GM12878 (cell line): ENCODE measurements around the gene GPRASP3. TPM values are rescaled to one million over a fixed set of nuclear protein-coding genes. Genes with fewer than 3 reads are reported as not detected.

Experiments used
- ATAC-seq: fragments of 200-7000 bp; cut with Tn5 transposase; 3 replicates; pipeline ENCODE4 v1.9.1; 2020; ENCODE audit warnings: mild to moderate bottlenecking, moderate library complexity
- BruUV-seq: library from RNA; stranded (reverse); fragments of 400-500 nt; replicated peaks from 2 replicates; lab custom pipeline; 2021; lab: Mats Ljungman, UMichigan
- CTCF ChIA-PET: fragments of 300-600 bp; sonication (Branson Sonifier 250); formaldehyde crosslinking; extraction: SDS; loops from one replicate; lab custom pipeline; 2021; ENCODE audit warnings: inconsistent platforms; lab: Yijun Ruan, JAX
- POLR2A ChIA-PET: fragments of 350-600 bp; formaldehyde crosslinking; extraction: SDS; loops from one replicate; lab custom pipeline; 2021; ENCODE audit warnings: inconsistent platforms; lab: Charles Lee
- RAD21 ChIA-PET: fragments of 300-600 bp; sonication (Branson Sonifier 250); formaldehyde crosslinking; loops from one replicate; lab custom pipeline; 2023; ENCODE audit warnings: antibody characterized with exemption; ENCODE audit not compliant: unreplicated experiment; lab: Charles Lee
- SMC1A ChIA-PET: fragments of 300-600 bp; sonication (Branson Sonifier 250); formaldehyde crosslinking; loops from one replicate; lab custom pipeline; 2023; ENCODE audit not compliant: unreplicated experiment, uncharacterized antibody; lab: Charles Lee
- DNase-seq: peaks from one replicate; pipeline ENCODE4 v3.0.0-alpha.2; 2011; ENCODE audit warnings: low read depth, low spot score
- FAIRE-seq: peaks from 3 replicates; lab custom pipeline; 2011; peaks lifted over from hg19 to GRCh38; lab: Jason Lieb, UNC
- H2AFZ ChIP-seq: 2 replicates; pipeline ENCODE4 v1.6.0; 2011; ENCODE audit warnings: low read depth, low read length, control low read depth; ENCODE audit not compliant: control insufficient read depth
- H3K27ac ChIP-seq: 2 replicates; pipeline ENCODE4 v1.5.1; 2011; ENCODE audit warnings: control low read depth; ENCODE audit not compliant: control insufficient read depth, insufficient read depth
- H3K27me3 ChIP-seq, 2 experiments: replicated peaks in 1 of 2; 2 replicates each; pipeline versions ENCODE4 v1.6.0 to v1.6.1; 2011; ENCODE audit warnings: low read length in 1 of 2; ENCODE audit not compliant: control insufficient read depth in 2 of 2, insufficient read depth in 2 of 2
- H3K36me3 ChIP-seq, 2 experiments: 2 replicates each; pipeline ENCODE4 v1.5.1; 2011; ENCODE audit warnings: low read length in 1 of 2; ENCODE audit not compliant: control insufficient read depth in 2 of 2, insufficient read depth in 2 of 2
- H3K4me1 ChIP-seq: 2 replicates; pipeline ENCODE4 v1.6.1; 2011; ENCODE audit warnings: mild to moderate bottlenecking, low read length, moderate library complexity, mixed read lengths; ENCODE audit not compliant: control insufficient read depth, insufficient read depth
- H3K4me2 ChIP-seq: 2 replicates; pipeline ENCODE4 v1.6.0; 2011; ENCODE audit warnings: control low read depth; ENCODE audit not compliant: control insufficient read depth, insufficient read depth
- H3K4me3 ChIP-seq: fragments of 200-600 bp; sonication (generic); 2 replicates; pipeline ENCODE4 v1.5.1; 2016
- H3K79me2 ChIP-seq: 2 replicates; pipeline ENCODE4 v1.6.0; 2011; ENCODE audit warnings: low read length; ENCODE audit not compliant: control insufficient read depth, insufficient read depth
- H3K9ac ChIP-seq: 2 replicates; pipeline ENCODE4 v1.8.0; 2011; ENCODE audit warnings: low read length, control low read depth, mixed read lengths; ENCODE audit not compliant: control insufficient read depth, insufficient read depth
- H3K9me3 ChIP-seq: replicated peaks from 3 replicates; pipeline ENCODE4 v1.5.1; 2011; ENCODE audit warnings: mild to moderate bottlenecking, low read length; ENCODE audit not compliant: control insufficient read depth, insufficient read depth
- H4K20me1 ChIP-seq: 2 replicates; pipeline ENCODE4 v1.6.0; 2011; ENCODE audit not compliant: control insufficient read depth, insufficient read depth
- BRCA1 ChIP-seq: IDR thresholded peaks from 2 replicates; pipeline ENCODE4 v1.6.1; 2011; ENCODE audit warnings: low read depth, low read length, improper control_type of control experiment
- NBN ChIP-seq: fragments of 450-650 bp; IDR thresholded peaks from 2 replicates; pipeline ENCODE4 v1.6.1; 2016
- NR2C2 ChIP-seq: IDR thresholded peaks from 2 replicates; pipeline ENCODE4 v1.6.1; 2011; ENCODE audit warnings: borderline replicate concordance, low read depth; ENCODE audit not compliant: control insufficient read depth, insufficient read length
- NR2F1 ChIP-seq: fragments of 450-650 bp; conservative IDR thresholded peaks from 2 replicates; pipeline ENCODE4 v1.6.1; 2017; ENCODE audit warnings: mild to moderate bottlenecking
- RBBP5 ChIP-seq: fragments of 200-600 bp; sonication (generic); conservative IDR thresholded peaks from 2 replicates; pipeline ENCODE4 v1.6.1; 2016
- TCF12 ChIP-seq: IDR thresholded peaks from 2 replicates; pipeline ENCODE4 v1.6.1; 2011; ENCODE audit warnings: low read depth, mild to moderate bottlenecking, low read length
- WGBS: methylation state at CpG from one replicate; pipeline ENCODE4 v1.1.6; 2016; ENCODE audit warnings: low lambda C conversion rate; ENCODE audit not compliant: insufficient replicate concordance, insufficient coverage; ENCODE audit errors: missing lambda C conversion rate; 5-methylcytosine and 5-hydroxymethylcytosine counted together
- in situ Hi-C: fragments of 300-500 bp; cut with MboI; formaldehyde crosslinking; loops from 9 replicates; pipeline ENCODE4 v1.14.3; 2018; ENCODE audit warnings: mixed read lengths
- intact Hi-C: fragments of 100-400 bp; cut with micrococcal nuclease; formaldehyde crosslinking; loops from one replicate; pipeline ENCODE4 v1.14.2; 2022; ENCODE audit not compliant: unreplicated experiment
- polyA plus RNA-seq, 11 experiments: library from polyadenylated mRNA; depleted of rRNA in 4 of 11; unstranded in 6 of 11; stranded (reverse) in 5 of 11; fragments of >200 nt; fragmentation: Nextera tagmentation in 4 of 11; fragmentation: Illumina TruSeq in 1 of 11; extraction: Ambion mirVana in 4 of 11; extraction: Trizol in 1 of 11; gene quantifications; 1 replicate in 1 of 11; 2 replicates in 10 of 11; pipeline versions ENCODE4 v1.2.1 to v1.2.3, GENCODE V29; 2011 to 2016; ENCODE audit warnings: inconsistent platforms in 2 of 11, missing spikeins in 2 of 11, low read depth in 1 of 11
- total RNA-seq, 4 experiments: library from RNA; depleted of rRNA in 3 of 4; stranded (reverse); fragments of >200 nt in 3 of 4; fragmentation: Illumina TruSeq in 1 of 4; extraction: Trizol in 1 of 4; gene quantifications; 2 replicates each; pipeline versions ENCODE4 v1.2.1 to v1.2.3, GENCODE V29; 2013 to 2021
- TF ChIP-seq, protein P1 (sequence below), 3 experiments: IDR thresholded peaks in 2 of 3; conservative IDR thresholded peaks in 1 of 3; 2 replicates each; pipeline ENCODE4 v1.5.1; 2011; ENCODE audit warnings: low read depth in 3 of 3, low read length in 3 of 3, mild to moderate bottlenecking in 3 of 3, control low read depth in 2 of 3, moderate library complexity in 2 of 3, inconsistent platforms in 1 of 3, mixed read lengths in 1 of 3; ENCODE audit not compliant: control insufficient read depth in 2 of 3, insufficient read depth in 1 of 3; ENCODE audit errors: extremely low read depth in 1 of 3
- TF ChIP-seq, protein P2 (sequence below): fragments of 150-350 bp; IDR thresholded peaks from 2 replicates; pipeline ENCODE4 v1.6.1; 2016; ENCODE audit warnings: low read depth, low read length
- TF ChIP-seq, protein P3 (sequence below): fragments of 450-650 bp; IDR thresholded peaks from 2 replicates; pipeline ENCODE4 v1.6.1; 2017; ENCODE audit warnings: antibody characterized with exemption, mild to moderate bottlenecking, moderate library complexity

GPRASP3 gene
- total and polyA plus RNA-seq, 10 of the 15 experiments (the other 5 are each of a cell fraction or from before 2014, with no cell fraction given), result 0.09 to 0.30 (median 0.14) TPM

DNA sequence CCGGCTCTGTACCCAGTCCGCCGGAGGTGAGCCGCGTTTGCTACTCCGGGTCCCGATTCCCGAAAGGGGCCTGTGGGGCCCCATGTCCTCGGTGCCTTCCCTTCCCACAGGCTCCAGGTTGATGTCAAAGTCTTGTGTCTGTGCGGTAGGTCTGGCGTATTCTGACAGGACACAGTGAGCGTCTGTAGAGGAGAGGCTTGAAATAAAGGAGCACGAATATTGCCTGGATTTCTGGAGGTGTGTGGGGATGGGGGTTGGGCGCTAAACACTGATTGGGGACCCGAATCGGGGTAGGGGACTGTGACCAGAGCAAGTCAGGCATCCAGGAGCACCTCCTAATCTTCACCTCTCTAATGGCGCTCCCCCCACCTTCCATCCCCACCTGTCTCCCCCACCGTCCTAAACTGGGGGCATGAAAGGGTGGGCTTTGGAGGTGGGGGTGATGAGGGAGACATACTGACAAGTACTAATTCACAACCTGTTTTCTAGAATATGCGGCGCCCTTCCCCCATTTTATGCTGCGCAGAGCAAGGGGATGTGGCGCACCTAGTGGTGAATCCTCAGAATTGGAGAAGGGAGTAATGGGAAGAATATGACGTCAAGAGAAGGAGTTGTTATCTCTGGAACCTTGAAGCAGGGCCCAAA is 7.4 kb upstream of the GPRASP3 start:
- Histone ChIP-seq H3K4me3 (no peak overlapping the region), H3K27me3 (no peaks in the 10 kb centered on the region), H2AFZ (no peak overlapping the region), H4K20me1 (no peaks in the 10 kb centered on the region), H3K9ac (no peak overlapping the region), H3K36me3 (no peaks in the 10 kb centered on the region), H3K27ac (no peak overlapping the region), H3K79me2 (no peaks in the 10 kb centered on the region), H3K9me3 (no peaks in the 10 kb centered on the region), H3K4me2 (no peak overlapping the region), H3K4me1 (no peaks in the 10 kb centered on the region)
- ATAC-seq (no peak), DNase-seq (no peak), FAIRE-seq (no peak)
- 47% methylated on average over 22 of the region's 23 CpGs for WGBS
- ChIA-PET CTCF (no interaction called here), POLR2A (no interaction called here), SMC1A (no interaction called here), RAD21 (no interaction called here)
- BruUV-seq, result no TSS peak
- intact Hi-C loops, result no loop called here
- in situ Hi-C loops, result no loop called here
- TF ChIP-seq, protein P1, sequence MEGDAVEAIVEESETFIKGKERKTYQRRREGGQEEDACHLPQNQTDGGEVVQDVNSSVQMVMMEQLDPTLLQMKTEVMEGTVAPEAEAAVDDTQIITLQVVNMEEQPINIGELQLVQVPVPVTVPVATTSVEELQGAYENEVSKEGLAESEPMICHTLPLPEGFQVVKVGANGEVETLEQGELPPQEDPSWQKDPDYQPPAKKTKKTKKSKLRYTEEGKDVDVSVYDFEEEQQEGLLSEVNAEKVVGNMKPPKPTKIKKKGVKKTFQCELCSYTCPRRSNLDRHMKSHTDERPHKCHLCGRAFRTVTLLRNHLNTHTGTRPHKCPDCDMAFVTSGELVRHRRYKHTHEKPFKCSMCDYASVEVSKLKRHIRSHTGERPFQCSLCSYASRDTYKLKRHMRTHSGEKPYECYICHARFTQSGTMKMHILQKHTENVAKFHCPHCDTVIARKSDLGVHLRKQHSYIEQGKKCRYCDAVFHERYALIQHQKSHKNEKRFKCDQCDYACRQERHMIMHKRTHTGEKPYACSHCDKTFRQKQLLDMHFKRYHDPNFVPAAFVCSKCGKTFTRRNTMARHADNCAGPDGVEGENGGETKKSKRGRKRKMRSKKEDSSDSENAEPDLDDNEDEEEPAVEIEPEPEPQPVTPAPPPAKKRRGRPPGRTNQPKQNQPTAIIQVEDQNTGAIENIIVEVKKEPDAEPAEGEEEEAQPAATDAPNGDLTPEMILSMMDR (IDR thresholded peaks at IDR 0.05 in 2 of 3, conservative IDR thresholded peaks at IDR 0.05 in 1 of 3; ENCODE audit: control insufficient read depth in 2 of 3, extremely low read depth in 1 of 3, insufficient read depth in 1 of 3, low read depth in 3 of 3, low read length in 3 of 3), result 0 out of 6 replicates have a peak, but pooled peaks of 1 of the 3 experiments have one; percentile 9
- TF ChIP-seq NR2F1, result no peak

DNA sequence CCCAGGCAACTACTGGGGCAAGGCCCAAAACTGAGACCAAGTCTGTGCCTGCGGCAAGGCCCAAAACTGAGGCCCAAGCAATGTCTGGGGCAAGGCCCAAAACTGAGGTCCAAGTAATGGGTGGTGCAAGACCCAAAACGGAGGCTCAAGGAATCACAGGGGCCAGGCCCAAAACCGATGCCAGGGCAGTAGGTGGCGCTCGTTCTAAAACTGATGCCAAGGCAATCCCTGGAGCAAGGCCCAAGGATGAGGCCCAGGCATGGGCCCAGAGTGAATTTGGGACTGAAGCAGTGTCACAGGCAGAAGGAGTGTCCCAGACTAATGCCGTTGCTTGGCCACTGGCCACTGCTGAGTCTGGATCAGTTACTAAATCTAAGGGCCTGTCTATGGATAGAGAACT is 5.5 kb upstream of the GPRASP3 start:
- Histone ChIP-seq H3K27ac (no peak overlapping the region), H3K36me3 (no peaks in the 10 kb centered on the region), H3K9me3 (no peaks in the 10 kb centered on the region), H3K4me2 (no peak overlapping the region), H4K20me1 (no peaks in the 10 kb centered on the region), H3K4me1 (no peaks in the 10 kb centered on the region), H3K27me3 (no peaks in the 10 kb centered on the region), H3K9ac (no peak overlapping the region), H3K79me2 (no peaks in the 10 kb centered on the region), H3K4me3 (no peak overlapping the region), H2AFZ (no peak overlapping the region)
- intact Hi-C loops, result no loop called here
- FAIRE-seq, result no peak
- no peak for DNase-seq
- WGBS, result 60% methylated on average over 6 of the region's 6 CpGs
- POLR2A ChIA-PET, result no interaction called here
- BruUV-seq, result no TSS peak
- RAD21 ChIA-PET, result no interaction called here
- ATAC-seq, result no peak
- CTCF ChIA-PET, result no interaction called here
- in situ Hi-C loops, result no loop called here
- SMC1A ChIA-PET, result no interaction called here
- TF ChIP-seq, protein P2, sequence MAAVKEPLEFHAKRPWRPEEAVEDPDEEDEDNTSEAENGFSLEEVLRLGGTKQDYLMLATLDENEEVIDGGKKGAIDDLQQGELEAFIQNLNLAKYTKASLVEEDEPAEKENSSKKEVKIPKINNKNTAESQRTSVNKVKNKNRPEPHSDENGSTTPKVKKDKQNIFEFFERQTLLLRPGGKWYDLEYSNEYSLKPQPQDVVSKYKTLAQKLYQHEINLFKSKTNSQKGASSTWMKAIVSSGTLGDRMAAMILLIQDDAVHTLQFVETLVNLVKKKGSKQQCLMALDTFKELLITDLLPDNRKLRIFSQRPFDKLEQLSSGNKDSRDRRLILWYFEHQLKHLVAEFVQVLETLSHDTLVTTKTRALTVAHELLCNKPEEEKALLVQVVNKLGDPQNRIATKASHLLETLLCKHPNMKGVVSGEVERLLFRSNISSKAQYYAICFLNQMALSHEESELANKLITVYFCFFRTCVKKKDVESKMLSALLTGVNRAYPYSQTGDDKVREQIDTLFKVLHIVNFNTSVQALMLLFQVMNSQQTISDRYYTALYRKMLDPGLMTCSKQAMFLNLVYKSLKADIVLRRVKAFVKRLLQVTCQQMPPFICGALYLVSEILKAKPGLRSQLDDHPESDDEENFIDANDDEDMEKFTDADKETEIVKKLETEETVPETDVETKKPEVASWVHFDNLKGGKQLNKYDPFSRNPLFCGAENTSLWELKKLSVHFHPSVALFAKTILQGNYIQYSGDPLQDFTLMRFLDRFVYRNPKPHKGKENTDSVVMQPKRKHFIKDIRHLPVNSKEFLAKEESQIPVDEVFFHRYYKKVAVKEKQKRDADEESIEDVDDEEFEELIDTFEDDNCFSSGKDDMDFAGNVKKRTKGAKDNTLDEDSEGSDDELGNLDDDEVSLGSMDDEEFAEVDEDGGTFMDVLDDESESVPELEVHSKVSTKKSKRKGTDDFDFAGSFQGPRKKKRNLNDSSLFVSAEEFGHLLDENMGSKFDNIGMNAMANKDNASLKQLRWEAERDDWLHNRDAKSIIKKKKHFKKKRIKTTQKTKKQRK, result no peak
- TF ChIP-seq, protein P3, sequence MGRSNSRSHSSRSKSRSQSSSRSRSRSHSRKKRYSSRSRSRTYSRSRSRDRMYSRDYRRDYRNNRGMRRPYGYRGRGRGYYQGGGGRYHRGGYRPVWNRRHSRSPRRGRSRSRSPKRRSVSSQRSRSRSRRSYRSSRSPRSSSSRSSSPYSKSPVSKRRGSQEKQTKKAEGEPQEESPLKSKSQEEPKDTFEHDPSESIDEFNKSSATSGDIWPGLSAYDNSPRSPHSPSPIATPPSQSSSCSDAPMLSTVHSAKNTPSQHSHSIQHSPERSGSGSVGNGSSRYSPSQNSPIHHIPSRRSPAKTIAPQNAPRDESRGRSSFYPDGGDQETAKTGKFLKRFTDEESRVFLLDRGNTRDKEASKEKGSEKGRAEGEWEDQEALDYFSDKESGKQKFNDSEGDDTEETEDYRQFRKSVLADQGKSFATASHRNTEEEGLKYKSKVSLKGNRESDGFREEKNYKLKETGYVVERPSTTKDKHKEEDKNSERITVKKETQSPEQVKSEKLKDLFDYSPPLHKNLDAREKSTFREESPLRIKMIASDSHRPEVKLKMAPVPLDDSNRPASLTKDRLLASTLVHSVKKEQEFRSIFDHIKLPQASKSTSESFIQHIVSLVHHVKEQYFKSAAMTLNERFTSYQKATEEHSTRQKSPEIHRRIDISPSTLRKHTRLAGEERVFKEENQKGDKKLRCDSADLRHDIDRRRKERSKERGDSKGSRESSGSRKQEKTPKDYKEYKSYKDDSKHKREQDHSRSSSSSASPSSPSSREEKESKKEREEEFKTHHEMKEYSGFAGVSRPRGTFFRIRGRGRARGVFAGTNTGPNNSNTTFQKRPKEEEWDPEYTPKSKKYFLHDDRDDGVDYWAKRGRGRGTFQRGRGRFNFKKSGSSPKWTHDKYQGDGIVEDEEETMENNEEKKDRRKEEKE, result no peak
- TF ChIP-seq TCF12 (no peak), NBN (no peak), RBBP5 (no peak), BRCA1 (no peak), NR2C2 (no peak)
